Neural cell (in vitro differentiated cells): ENCODE data around the gene BTBD1. TPM values are rescaled to one million over a fixed set of nuclear protein-coding genes. Genes with fewer than 3 reads are reported as not detected.

Source experiments
- H2AFZ ChIP-seq: fragments of 200-600, 300-800 bp; sonication (generic), shearing (Covaris generic); 2 replicates; pipeline ENCODE4 v1.6.0; 2014; ENCODE audit warnings: low read depth, mild to moderate bottlenecking, antibody characterized with exemption, low read length, moderate library complexity
- H3F3A ChIP-seq: fragments of 200-600 bp; shearing (Covaris generic); 2 replicates; pipeline ENCODE4 v1.6.1; 2016; ENCODE audit warnings: mild to moderate bottlenecking, moderate library complexity, mixed read lengths, antibody characterized with exemption, low read length; ENCODE audit not compliant: insufficient read depth, poor library complexity, severe bottlenecking
- H3K27ac ChIP-seq: fragments of 200-600, 300-800 bp; sonication (generic), shearing (Covaris generic); 2 replicates; pipeline ENCODE4 v1.5.1; 2014; ENCODE audit warnings: mild to moderate bottlenecking, low read length, moderate library complexity
- H3K27me3 ChIP-seq: fragments of 300-800, 200-600 bp; sonication (generic), shearing (Covaris generic); 2 replicates; pipeline ENCODE4 v1.6.0; 2014; ENCODE audit warnings: mild to moderate bottlenecking, low read depth, low read length, moderate library complexity; ENCODE audit not compliant: insufficient read depth
- H3K36me3 ChIP-seq: fragments of 300-800, 200-600 bp; sonication (generic), shearing (Covaris generic); 2 replicates; pipeline ENCODE4 v1.5.1; 2014; ENCODE audit warnings: mild to moderate bottlenecking, antibody characterized with exemption, low read length, moderate library complexity; ENCODE audit not compliant: insufficient read depth
- H3K4me2 ChIP-seq: fragments of 300-800, 200-600 bp; sonication (generic), shearing (Covaris generic); 2 replicates; pipeline ENCODE4 v1.6.0; 2014; ENCODE audit warnings: mild to moderate bottlenecking, low read length
- H3K4me3 ChIP-seq: fragments of 300-800, 200-600 bp; sonication (generic), shearing (Covaris generic); 2 replicates; pipeline ENCODE4 v1.5.1; 2014; ENCODE audit warnings: mild to moderate bottlenecking, low read length, moderate library complexity
- H3K79me2 ChIP-seq: fragments of 200-600 bp; shearing (Covaris generic); replicated peaks from 2 replicates; pipeline ENCODE4 v1.6.0; 2014; ENCODE audit warnings: mild to moderate bottlenecking, low read length, moderate library complexity; ENCODE audit not compliant: insufficient read depth
- H3K9ac ChIP-seq: fragments of 300-800, 200-600 bp; sonication (generic), shearing (Covaris generic); 2 replicates; pipeline ENCODE4 v1.6.1; 2016; ENCODE audit warnings: mild to moderate bottlenecking, low read length, mixed read lengths
- H3K9me2 ChIP-seq: fragments of 200-600 bp; shearing (Covaris generic); 2 replicates; pipeline ENCODE4 v1.6.1; 2016; ENCODE audit warnings: mild to moderate bottlenecking, low read length, mixed read lengths; ENCODE audit not compliant: insufficient read depth
- H3K9me3 ChIP-seq: fragments of 200-600, 300-800 bp; sonication (generic), shearing (Covaris generic); 2 replicates; pipeline ENCODE4 v1.6.1; 2016; ENCODE audit warnings: mild to moderate bottlenecking, mixed run types, low read length, moderate library complexity, mixed read lengths
- H4K20me1 ChIP-seq: fragments of 200-600 bp; shearing (Covaris generic); 2 replicates; pipeline ENCODE4 v1.6.1; 2016; ENCODE audit warnings: mild to moderate bottlenecking, mixed run types; ENCODE audit not compliant: insufficient read depth
- CTCF ChIP-seq: fragments of 450-650 bp; IDR thresholded peaks from 2 replicates; pipeline ENCODE4 v1.5.1; 2014; ENCODE audit warnings: antibody characterized with exemption, mild to moderate bottlenecking, moderate library complexity; ENCODE audit not compliant: poor library complexity, severe bottlenecking
- EP300 ChIP-seq: fragments of 450-650 bp; conservative IDR thresholded peaks from 2 replicates; pipeline ENCODE4 v1.6.1; 2014; ENCODE audit warnings: antibody characterized with exemption, mild to moderate bottlenecking, moderate library complexity; ENCODE audit not compliant: poor library complexity, severe bottlenecking
- EZH2 ChIP-seq: fragments of 200-600, 300-800 bp; shearing (Covaris generic), sonication (generic); IDR thresholded peaks from 2 replicates; pipeline ENCODE4 v1.6.1; 2014; ENCODE audit warnings: antibody characterized with exemption, low read length, borderline replicate concordance, mild to moderate bottlenecking; ENCODE audit not compliant: insufficient read depth, poor library complexity, severe bottlenecking
- MXI1 ChIP-seq: fragments of 450-650 bp; conservative IDR thresholded peaks from 2 replicates; pipeline ENCODE4 v1.6.1; 2014; ENCODE audit warnings: antibody characterized with exemption, mild to moderate bottlenecking; ENCODE audit not compliant: poor library complexity, severe bottlenecking
- POLR2AphosphoS5 ChIP-seq: IDR thresholded peaks from 2 replicates; pipeline ENCODE4 v1.6.1; 2012
- RAD21 ChIP-seq: fragments of 450-650 bp; conservative IDR thresholded peaks from 2 replicates; pipeline ENCODE4 v1.6.1; 2014; ENCODE audit warnings: antibody characterized with exemption, mild to moderate bottlenecking, moderate library complexity
- SMC3 ChIP-seq: fragments of 450-650 bp; conservative IDR thresholded peaks from 2 replicates; pipeline ENCODE4 v1.6.1; 2014; ENCODE audit warnings: antibody characterized with exemption, mild to moderate bottlenecking, moderate library complexity; ENCODE audit not compliant: poor library complexity
- TAF1 ChIP-seq: IDR thresholded peaks from 2 replicates; pipeline ENCODE4 v1.6.1; 2012; ENCODE audit warnings: low read depth
- polyA plus RNA-seq: library from polyadenylated mRNA; depleted of rRNA; stranded (reverse); fragments of >200 nt; gene quantifications from 2 replicates; pipeline ENCODE4 v1.2.3, GENCODE V29; 2014
- TF ChIP-seq, protein P1 (sequence below): IDR thresholded peaks from 2 replicates; pipeline ENCODE4 v1.6.1; 2012; ENCODE audit warnings: borderline replicate concordance

BTBD1 gene
- polyA plus RNA-seq, 1 donor from 2014 or later: 153 TPM

- Histone ChIP-seq H3K4me2 (no peak overlapping the region), H3K79me2 (no peaks in the 10 kb centered on the region), H2AFZ (no peak overlapping the region), H4K20me1 (no peaks in the 10 kb centered on the region), H3K9me2 (no peaks in the 10 kb centered on the region), H3K36me3 (no peaks in the 10 kb centered on the region), H3K9ac (no peak overlapping the region), H3K27ac (no peak overlapping the region), H3F3A (no peaks in the 10 kb centered on the region), H3K9me3 (no peaks in the 10 kb centered on the region), H3K27me3 (no peaks in the 10 kb centered on the region), H3K4me3 (no peak overlapping the region)
- TF ChIP-seq CTCF (no peak), SMC3 (no peak), EP300 (no peak), EZH2 (no peak)
These were observed 72.0 kb downstream of the BTBD1 start for GRCh38 chr15:82995076-82995475.

- no peak overlapping the region for H3K27ac ChIP-seq
- no peak overlapping the region for H3K9ac ChIP-seq
- TF ChIP-seq CTCF: no peak
- TF ChIP-seq, protein P1, sequence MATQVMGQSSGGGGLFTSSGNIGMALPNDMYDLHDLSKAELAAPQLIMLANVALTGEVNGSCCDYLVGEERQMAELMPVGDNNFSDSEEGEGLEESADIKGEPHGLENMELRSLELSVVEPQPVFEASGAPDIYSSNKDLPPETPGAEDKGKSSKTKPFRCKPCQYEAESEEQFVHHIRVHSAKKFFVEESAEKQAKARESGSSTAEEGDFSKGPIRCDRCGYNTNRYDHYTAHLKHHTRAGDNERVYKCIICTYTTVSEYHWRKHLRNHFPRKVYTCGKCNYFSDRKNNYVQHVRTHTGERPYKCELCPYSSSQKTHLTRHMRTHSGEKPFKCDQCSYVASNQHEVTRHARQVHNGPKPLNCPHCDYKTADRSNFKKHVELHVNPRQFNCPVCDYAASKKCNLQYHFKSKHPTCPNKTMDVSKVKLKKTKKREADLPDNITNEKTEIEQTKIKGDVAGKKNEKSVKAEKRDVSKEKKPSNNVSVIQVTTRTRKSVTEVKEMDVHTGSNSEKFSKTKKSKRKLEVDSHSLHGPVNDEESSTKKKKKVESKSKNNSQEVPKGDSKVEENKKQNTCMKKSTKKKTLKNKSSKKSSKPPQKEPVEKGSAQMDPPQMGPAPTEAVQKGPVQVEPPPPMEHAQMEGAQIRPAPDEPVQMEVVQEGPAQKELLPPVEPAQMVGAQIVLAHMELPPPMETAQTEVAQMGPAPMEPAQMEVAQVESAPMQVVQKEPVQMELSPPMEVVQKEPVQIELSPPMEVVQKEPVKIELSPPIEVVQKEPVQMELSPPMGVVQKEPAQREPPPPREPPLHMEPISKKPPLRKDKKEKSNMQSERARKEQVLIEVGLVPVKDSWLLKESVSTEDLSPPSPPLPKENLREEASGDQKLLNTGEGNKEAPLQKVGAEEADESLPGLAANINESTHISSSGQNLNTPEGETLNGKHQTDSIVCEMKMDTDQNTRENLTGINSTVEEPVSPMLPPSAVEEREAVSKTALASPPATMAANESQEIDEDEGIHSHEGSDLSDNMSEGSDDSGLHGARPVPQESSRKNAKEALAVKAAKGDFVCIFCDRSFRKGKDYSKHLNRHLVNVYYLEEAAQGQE: no peak
- no peak for TF ChIP-seq EP300
- no peak for TF ChIP-seq EZH2
- TF ChIP-seq RAD21: no peak
- no peak for TF ChIP-seq MXI1
- TF ChIP-seq SMC3: no peak
- TF ChIP-seq POLR2AphosphoS5: no peak
- TF ChIP-seq TAF1: no peak
These were observed 73.9 kb downstream of the BTBD1 start for GRCh38 chr15:82993144-82993543.

More at GRCh38 chr15:82993144-82993543, 73.9 kb downstream of the BTBD1 start:
- no peaks in the 10 kb centered on the region for H3K9me3 ChIP-seq
- H3K4me2 ChIP-seq: no peak overlapping the region
- no peaks in the 10 kb centered on the region for H3F3A ChIP-seq
- H3K9me2 ChIP-seq: no peaks in the 10 kb centered on the region
- no peaks in the 10 kb centered on the region for H3K27me3 ChIP-seq
- H2AFZ ChIP-seq: no peak overlapping the region
- no peak overlapping the region for H3K4me3 ChIP-seq
- no peaks in the 10 kb centered on the region for H4K20me1 ChIP-seq
- no peaks in the 10 kb centered on the region for H3K79me2 ChIP-seq
- H3K36me3 ChIP-seq: no peaks in the 10 kb centered on the region
